H4 (cell line): ENCODE results near the gene GRPEL1. TPM values are rescaled to one million over a fixed set of nuclear protein-coding genes. Genes with fewer than 3 reads are reported as not detected.

Experiments
- DNase-seq: peaks from one replicate; pipeline ENCODE4 v3.0.0-alpha.2; 2015; ENCODE audit warnings: low spot score
- total RNA-seq: library from RNA; depleted of rRNA; stranded (reverse); fragments of >200 nt; shearing (Covaris generic); gene quantifications from 2 replicates; pipeline ENCODE4 v1.2.3, GENCODE V29; 2014

The GRPEL1 gene
- total RNA-seq, 1 experiment from 2014 or later: 75.4 TPM

DNA sequence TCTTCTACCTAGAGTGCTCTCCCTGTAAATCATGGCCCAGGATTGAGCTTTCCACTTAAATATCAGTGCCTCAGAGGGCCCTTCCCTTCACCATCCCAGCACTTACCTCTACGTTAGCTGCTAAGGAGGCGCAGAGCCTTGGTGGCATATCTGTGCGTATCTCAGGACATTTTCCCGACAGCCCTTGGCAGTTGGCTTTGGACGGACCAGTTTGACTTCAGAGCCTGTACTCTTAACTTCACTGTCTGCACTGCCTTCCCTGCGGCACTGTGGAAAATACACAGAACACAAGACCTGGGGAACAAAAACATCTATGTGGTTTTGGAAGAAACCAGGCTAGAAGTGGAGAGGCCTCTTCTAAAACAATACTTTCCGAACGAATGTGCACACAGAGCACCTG is 22.3 kb downstream of the GRPEL1 start:
- DNase-seq: no peak

DNA sequence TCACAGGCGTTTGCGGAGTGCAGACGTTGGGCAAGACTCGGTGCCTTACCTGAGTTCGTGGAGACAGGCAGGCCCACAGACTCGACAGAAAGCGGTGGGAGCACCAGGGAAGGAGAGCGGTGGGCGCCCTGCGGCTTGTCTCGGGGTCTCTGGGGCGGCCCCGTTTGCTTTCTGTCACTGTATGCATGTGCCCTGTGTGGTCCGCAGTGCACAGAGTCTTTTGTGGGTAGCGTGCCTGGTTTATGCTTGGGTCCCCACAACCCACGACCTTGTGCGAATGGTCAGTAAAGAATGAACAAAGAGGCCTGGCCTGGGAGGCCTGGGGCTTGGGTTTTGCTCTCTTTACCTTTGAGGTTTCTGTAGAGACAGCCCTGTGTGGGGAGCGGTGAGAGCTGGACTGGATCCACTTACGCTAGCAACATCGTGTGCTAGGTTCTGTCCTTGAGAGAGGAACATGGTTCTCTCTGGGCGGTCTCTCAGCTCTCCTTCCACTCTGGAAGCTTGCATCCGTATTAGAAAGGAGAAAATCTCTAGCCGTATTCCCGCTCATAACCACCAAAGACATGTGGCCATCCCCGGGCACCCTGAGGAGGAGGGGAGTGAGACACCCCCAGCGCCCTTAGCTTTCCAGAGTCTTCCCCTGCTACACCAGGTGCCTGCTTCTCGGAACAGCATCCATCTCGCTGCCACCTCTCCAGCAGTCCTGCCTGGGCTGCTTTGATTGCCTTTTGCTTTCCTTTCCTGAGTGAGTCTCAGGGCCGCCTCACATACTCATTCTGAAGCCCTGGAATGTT is 23.5 kb downstream of the GRPEL1 start:
- DNase-seq: no peak

GRCh38 chr4:7043284-7044136 is 24.4 kb downstream of the GRPEL1 start, which contains the start of gene TADA2B:
Gene TADA2B (plus strand): TSS chr4:7043372. CDS start chr4:7043580, 208 bp downstream.
- no peak for DNase-seq

DNA sequence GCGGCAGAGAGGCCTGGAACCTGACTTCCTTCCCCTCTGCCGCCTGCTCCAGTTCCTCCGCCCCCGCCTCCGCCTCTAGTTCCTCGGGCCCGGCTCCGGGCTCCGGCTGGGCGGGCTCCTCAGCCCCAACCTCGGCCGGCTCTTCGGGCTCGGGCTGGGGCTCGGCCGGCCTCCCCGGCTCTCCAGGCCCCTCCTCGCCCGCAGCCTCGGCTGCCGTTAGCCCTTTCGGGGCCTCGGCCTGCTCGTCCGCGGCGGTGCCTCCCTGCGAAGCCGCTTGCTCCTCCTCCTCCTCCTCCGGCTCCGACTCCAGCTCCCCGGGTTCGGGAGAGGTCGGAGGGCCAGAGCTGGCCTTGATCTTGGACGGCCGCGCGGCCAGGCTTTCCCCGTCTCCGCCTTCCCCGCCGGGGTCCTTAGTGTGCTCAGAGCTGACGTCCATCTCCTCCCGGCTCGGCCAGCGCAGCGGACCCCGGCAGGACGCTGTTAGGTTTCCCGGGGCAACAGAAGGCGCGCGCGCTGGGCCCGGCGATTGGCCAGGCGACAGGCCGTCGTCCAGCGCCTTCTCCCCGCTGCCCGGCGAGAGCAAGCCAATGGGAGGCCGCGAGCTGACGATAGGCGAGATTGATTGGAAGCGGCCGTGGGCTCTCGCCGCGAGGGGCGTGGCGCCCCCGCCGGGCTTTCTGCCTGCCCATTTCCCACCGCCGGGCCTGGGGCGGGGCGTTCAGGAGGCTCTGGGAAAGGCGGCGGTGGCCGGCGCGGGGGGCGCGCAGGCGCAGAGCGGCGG is 25.2 kb downstream of the GRPEL1 start:
- peak; percentile 98 for DNase-seq

GRCh38 chr4:7041801-7042502 is 25.9 kb downstream of the GRPEL1 start:
- DNase-seq: no peak

GRCh38 chr4:7041246-7041645 is 26.6 kb downstream of the GRPEL1 start:
- no peak for DNase-seq

DNA sequence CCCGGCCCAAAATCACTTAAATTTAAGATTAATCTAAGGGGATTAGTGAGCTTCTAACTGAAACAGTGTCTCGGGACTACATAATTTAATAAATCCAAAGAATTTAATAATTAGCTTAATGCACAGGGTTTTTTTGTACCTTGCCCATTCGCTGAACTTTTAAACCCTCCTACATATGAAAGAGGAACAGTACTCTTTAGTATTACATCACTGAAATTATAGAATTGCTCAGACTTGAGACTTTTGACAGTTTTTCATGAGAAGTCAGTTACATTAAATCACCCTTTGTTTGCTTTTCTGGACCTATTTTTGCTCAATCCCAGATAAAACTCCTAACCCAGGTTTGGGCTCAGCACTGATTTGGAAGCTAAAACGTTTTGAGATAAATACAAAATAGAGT is 27.1 kb downstream of the GRPEL1 start:
- no peak for DNase-seq

- DNase-seq: no peak
Measured at GRCh38 chr4:7037425-7037824, 30.4 kb downstream of the GRPEL1 start.

GRCh38 chr4:7034262-7035081 is 33.4 kb downstream of the GRPEL1 start:
- DNase-seq: no peak

- no peak for DNase-seq
Measured at GRCh38 chr4:7032596-7032995, 35.3 kb downstream of the GRPEL1 start.

DNA sequence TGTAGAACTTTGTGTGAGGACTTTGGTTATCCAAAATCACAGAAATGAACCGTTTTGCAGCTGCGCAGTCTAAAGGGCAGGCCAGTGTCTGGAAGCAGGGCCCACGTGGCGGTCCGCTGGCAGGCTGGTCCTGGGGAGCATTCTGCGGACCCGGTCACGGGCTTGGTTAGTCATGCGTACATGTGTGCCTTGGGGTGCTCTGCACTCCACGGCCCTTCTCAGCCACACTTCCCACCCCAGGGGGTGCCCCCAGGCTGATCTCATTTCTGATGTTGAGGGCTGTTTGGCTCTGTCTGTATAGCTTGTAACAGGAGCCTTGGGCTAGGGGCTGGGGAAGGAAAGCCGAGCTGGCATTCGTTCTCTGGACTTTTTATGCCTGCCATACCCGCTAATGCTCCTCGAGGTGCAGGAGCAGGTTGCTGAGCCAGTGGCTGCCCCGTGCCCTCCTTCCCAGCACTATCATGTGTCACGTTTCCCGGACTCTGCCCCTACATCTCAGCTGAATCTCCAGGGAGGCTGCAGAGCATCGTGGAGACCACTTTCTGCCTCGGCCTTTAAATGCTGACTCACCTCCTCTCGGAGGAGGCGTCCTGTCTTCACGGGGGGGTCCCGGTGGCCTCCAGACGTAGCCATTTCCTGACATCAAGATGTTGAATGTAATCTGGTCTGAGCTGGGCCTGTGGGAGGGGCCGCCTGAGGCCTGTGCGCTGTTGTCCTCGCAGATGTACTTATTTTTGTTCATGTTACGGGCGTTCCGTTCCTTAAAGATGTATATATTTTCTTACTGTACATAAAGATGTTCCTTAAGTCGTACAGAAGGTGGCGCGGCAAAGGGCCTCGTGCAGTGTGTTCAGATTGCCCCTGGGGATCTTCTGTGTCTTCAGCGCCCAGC is 36.1 kb downstream of the GRPEL1 start:
- DNase-seq: no peak

- DNase-seq: no peak
Measured at GRCh38 chr4:7030856-7031255, 37.0 kb downstream of the GRPEL1 start.

GRCh38 chr4:7029921-7030320 is 37.9 kb downstream of the GRPEL1 start:
- DNase-seq: no peak

GRCh38 chr4:7029212-7029611 is 38.7 kb downstream of the GRPEL1 start:
- DNase-seq: no peak

- no peak for DNase-seq
Measured at GRCh38 chr4:7027913-7028312, 40.0 kb downstream of the GRPEL1 start.

- no peak for DNase-seq
Measured at GRCh38 chr4:7027284-7027683, 40.6 kb downstream of the GRPEL1 start.

GRCh38 chr4:7026107-7026506 is 41.8 kb downstream of the GRPEL1 start:
- DNase-seq: no peak

DNA sequence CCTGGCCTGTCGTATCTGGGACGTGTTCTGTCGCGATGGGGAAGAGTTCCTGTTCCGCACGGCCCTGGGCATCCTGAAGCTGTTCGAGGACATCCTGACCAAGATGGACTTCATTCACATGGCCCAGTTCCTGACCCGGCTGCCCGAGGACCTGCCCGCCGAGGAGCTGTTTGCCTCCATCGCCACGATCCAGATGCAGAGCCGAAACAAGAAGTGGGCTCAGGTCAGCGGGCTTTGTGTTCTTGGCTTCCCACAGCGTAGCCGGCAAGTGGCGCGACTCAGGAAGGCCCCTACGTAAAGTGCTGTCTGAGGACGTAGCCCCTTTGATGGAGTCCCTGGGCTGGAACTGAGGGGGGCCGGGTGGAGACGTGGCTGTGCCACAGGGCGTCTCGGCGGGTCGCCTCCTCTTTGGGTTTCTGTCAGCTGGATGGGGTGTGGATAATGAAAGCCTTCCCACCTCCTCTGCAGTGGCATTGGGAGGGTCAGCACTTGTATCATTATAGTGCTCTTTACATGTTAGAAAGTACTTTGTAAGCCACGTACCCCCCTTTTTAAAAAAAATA is 42.7 kb downstream of the GRPEL1 start:
- DNase-seq: no peak

- no peak for DNase-seq
Measured at GRCh38 chr4:7024336-7024890, 43.5 kb downstream of the GRPEL1 start.
